ENCODE results near the gene C1orf122. TPM values are rescaled to one million over a fixed set of nuclear protein-coding genes. Genes with fewer than 3 reads are reported as not detected.

C1orf122 gene
- polyA plus RNA-seq, 1 of the 3 experiments (the other 2 are of a cell fraction): 75.3 TPM

DNA sequence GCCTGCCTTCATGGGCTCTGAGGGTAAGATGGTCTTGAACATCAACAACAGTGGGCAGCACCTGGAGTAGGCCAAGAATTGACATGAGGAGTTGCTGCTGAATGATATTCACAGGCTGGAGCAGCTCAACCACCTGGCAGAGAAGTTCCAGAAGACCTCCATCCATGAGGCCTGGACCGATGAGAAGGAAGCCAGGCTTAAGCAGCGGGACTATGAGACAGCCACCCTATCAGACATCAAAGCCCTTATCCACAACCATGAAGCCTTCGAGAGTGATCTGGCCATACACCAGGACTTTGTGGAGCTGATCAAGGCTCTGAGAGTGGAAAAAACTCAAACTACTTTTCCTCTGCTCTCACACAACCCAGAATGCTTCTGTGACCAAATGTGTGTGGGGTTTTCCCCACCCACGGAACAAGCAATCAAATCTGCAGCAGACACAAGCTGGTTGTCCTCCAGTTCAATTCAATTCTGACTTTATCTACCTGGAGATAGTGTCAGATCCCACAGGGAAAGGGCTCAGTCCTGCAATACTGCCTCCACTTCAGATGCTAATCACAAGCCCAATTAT is 30.6 kb upstream of the C1orf122 start:
- TF ChIP-seq ELF1 (IDR thresholded peaks at IDR 0.05) (no peak), FOSL2 (IDR thresholded peaks at IDR 0.05; ENCODE audit: borderline replicate concordance, low read depth) (no peak), NFIC (IDR thresholded peaks at IDR 0.05; ENCODE audit: borderline replicate concordance) (no peak), POLR2AphosphoS5 (IDR thresholded peaks at IDR 0.05; ENCODE audit: low read depth, low read length) (no peak), MXI1 (IDR thresholded peaks at IDR 0.05; ENCODE audit: low read depth, low read length) (no peak), TCF12 (IDR thresholded peaks at IDR 0.05) (no peak), EZH2phosphoT487 (IDR thresholded peaks at IDR 0.05; ENCODE audit: borderline replicate concordance, low read depth) (no peak), FOXJ3 (CRISPR knock-in tag; IDR thresholded peaks at IDR 0.05) (no peak), REST (IDR thresholded peaks at IDR 0.05; ENCODE audit: low read depth, low read length) (no peak), TAF1 (IDR thresholded peaks at IDR 0.05; ENCODE audit: borderline replicate concordance, low read depth, low read length) (no peak), RFX5 (IDR thresholded peaks at IDR 0.05; ENCODE audit: low read length) (no peak), RAD21 (IDR thresholded peaks at IDR 0.05; ENCODE audit: low read length) (no peak)
- TF ChIP-seq, protein P1, sequence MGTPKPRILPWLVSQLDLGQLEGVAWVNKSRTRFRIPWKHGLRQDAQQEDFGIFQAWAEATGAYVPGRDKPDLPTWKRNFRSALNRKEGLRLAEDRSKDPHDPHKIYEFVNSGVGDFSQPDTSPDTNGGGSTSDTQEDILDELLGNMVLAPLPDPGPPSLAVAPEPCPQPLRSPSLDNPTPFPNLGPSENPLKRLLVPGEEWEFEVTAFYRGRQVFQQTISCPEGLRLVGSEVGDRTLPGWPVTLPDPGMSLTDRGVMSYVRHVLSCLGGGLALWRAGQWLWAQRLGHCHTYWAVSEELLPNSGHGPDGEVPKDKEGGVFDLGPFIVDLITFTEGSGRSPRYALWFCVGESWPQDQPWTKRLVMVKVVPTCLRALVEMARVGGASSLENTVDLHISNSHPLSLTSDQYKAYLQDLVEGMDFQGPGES (IDR thresholded peaks at IDR 0.05; ENCODE audit: low read depth, low read length): no peak

More for the DNA sequence above, 30.6 kb upstream of the C1orf122 start:
- Histone ChIP-seq H3K4me1 (ENCODE audit: control insufficient read depth in 1 of 2, insufficient read depth in 2 of 2, low read depth in 1 of 2, low read length in 1 of 2) (no peaks in the 10 kb centered on the region), H3K27ac (ENCODE audit: low read depth in 2 of 2, low read length in 1 of 2) (no peak overlapping the region), H3K9ac (no peak overlapping the region), H4K20me1 (ENCODE audit: insufficient read depth) (no peaks in the 10 kb centered on the region), H3K9me3 (no peaks in the 10 kb centered on the region), H3K4me2 (no peak overlapping the region), H3K4me3 (ENCODE audit: low read depth in 2 of 2, low read length in 1 of 2) (no peak overlapping the region), H2AFZ (ENCODE audit: low read depth) (no peak overlapping the region), H3K36me3 (replicated peaks in 1 of 2; ENCODE audit: control insufficient read depth in 1 of 2, insufficient read depth in 2 of 2, low read length in 1 of 2) (no peaks in the 10 kb centered on the region), H3K79me2 (ENCODE audit: insufficient read depth) (no peaks in the 10 kb centered on the region), H3F3A (replicated peaks; ENCODE audit: insufficient read depth) (no peaks in the 10 kb centered on the region), H3K27me3 (ENCODE audit: insufficient read depth) (no peaks in the 10 kb centered on the region; the same call in 1 of the 2 replicates), H3K9me2 (no peaks in the 10 kb centered on the region)
- no peak for DNase-seq
- POLR2A ChIA-PET: no interaction called here
- CTCF ChIA-PET: interaction anchor here (1.1 to 2.6 kb wide), 2 partner anchors 12 to 86 kb away, joined by 3 to 9 read pairs; partner anchors contain the start of gene EPHA10
- 16% methylated on average over 4 of the region's 4 CpGs for WGBS (ENCODE audit: low lambda C conversion rate)
